WTC11 (cell line): Measurements from ENCODE around the gene ZFP42. TPM values are rescaled to one million over a fixed set of nuclear protein-coding genes. Genes with fewer than 3 reads are reported as not detected.

Experiments
- ATAC-seq: fragments of 200-7000 bp; cut with Tn5 transposase; 2 replicates; pipeline ENCODE4 v1.10.0; 2021; ENCODE audit warnings: mild to moderate bottlenecking, moderate library complexity
- CTCF ChIA-PET: fragments of 300-600 bp; sonication (Branson Sonifier 250); formaldehyde crosslinking; loops from one replicate; lab custom pipeline; 2021; ENCODE audit warnings: antibody characterized with exemption; lab: Charles Lee
- POLR2A ChIA-PET: fragments of 350-600 bp; sonication (Branson Sonifier 250); formaldehyde crosslinking; loops from one replicate; lab custom pipeline; 2021; ENCODE audit warnings: antibody characterized with exemption; lab: Charles Lee
- DNase-seq: peaks from one replicate; pipeline ENCODE4 v3.0.0; 2021; ENCODE audit warnings: low spot score
- H3K27ac Mint-ChIP-seq: 2 replicates; pipeline ENCODE4 v1.8.0; 2021; ENCODE audit warnings: mixed read lengths
- H3K27me3 Mint-ChIP-seq: 2 replicates; pipeline ENCODE4 v1.8.0; 2021; ENCODE audit warnings: low read depth, mild to moderate bottlenecking, moderate library complexity, mixed read lengths
- H3K36me3 Mint-ChIP-seq: 2 replicates; pipeline ENCODE4 v1.8.0; 2021; ENCODE audit warnings: mixed read lengths
- H3K4me1 Mint-ChIP-seq: 2 replicates; pipeline ENCODE4 v1.8.0; 2022; ENCODE audit warnings: mixed read lengths
- H3K4me3 Mint-ChIP-seq: 2 replicates; pipeline ENCODE4 v1.8.0; 2021; ENCODE audit warnings: mild to moderate bottlenecking, moderate library complexity, mixed read lengths
- H3K9me3 Mint-ChIP-seq: 2 replicates; pipeline ENCODE4 v1.8.0; 2021; ENCODE audit warnings: mixed read lengths
- CBFB ChIP-seq: sonication (generic); formaldehyde crosslinking; IDR thresholded peaks from 2 replicates; pipeline ENCODE4 v1.8.1; 2022; ENCODE audit warnings: mild to moderate bottlenecking, low read depth, missing genetic modification reagents
- CREM ChIP-seq: sonication (generic); formaldehyde crosslinking; IDR thresholded peaks from 2 replicates; pipeline ENCODE4 v1.8.1; 2022; ENCODE audit warnings: mild to moderate bottlenecking, missing genetic modification reagents, moderate library complexity
- ELF4 ChIP-seq: sonication (generic); formaldehyde crosslinking; IDR thresholded peaks from 2 replicates; pipeline ENCODE4 v1.8.1; 2022; ENCODE audit warnings: low read depth, mild to moderate bottlenecking, moderate library complexity, missing genetic modification reagents
- ETV6 ChIP-seq: sonication (generic); formaldehyde crosslinking; IDR thresholded peaks from 2 replicates; pipeline ENCODE4 v1.8.1; 2022; ENCODE audit warnings: mild to moderate bottlenecking, missing genetic modification reagents
- FOXJ3 ChIP-seq: sonication (generic); formaldehyde crosslinking; IDR thresholded peaks from 2 replicates; pipeline ENCODE4 v1.9.0; 2021; ENCODE audit warnings: missing genetic modification reagents, mild to moderate bottlenecking, borderline replicate concordance
- MYBL2 ChIP-seq: sonication (generic); formaldehyde crosslinking; IDR thresholded peaks from 2 replicates; pipeline ENCODE4 v1.8.1; 2023; ENCODE audit warnings: mild to moderate bottlenecking, moderate library complexity, missing genetic modification reagents
- NR2C2 ChIP-seq: sonication (generic); formaldehyde crosslinking; IDR thresholded peaks from 2 replicates; pipeline ENCODE4 v1.8.0; 2022; ENCODE audit warnings: mild to moderate bottlenecking, missing genetic modification reagents
- RELA ChIP-seq: sonication (generic); formaldehyde crosslinking; IDR thresholded peaks from 2 replicates; pipeline ENCODE4 v1.8.1; 2022; ENCODE audit warnings: missing genetic modification reagents, mild to moderate bottlenecking, borderline replicate concordance
- RORB ChIP-seq: fragments of 250-450 bp; sonication (Bioruptor Pico); IDR thresholded peaks from 2 replicates; pipeline ENCODE4 v1.9.0; 2021; ENCODE audit warnings: mild to moderate bottlenecking
- SP1 ChIP-seq: sonication (generic); formaldehyde crosslinking; conservative IDR thresholded peaks from 2 replicates; pipeline ENCODE4 v1.8.1; 2022; ENCODE audit warnings: missing genetic modification reagents
- TEAD4 ChIP-seq: sonication (generic); formaldehyde crosslinking; IDR thresholded peaks from 2 replicates; pipeline ENCODE4 v1.8.0; 2022; ENCODE audit warnings: mild to moderate bottlenecking, missing genetic modification reagents
- ZNF121 ChIP-seq: sonication (generic); formaldehyde crosslinking; IDR thresholded peaks from 2 replicates; pipeline ENCODE4 v1.8.0; 2023; ENCODE audit warnings: missing genetic modification reagents
- ZNF232 ChIP-seq: sonication (generic); formaldehyde crosslinking; IDR thresholded peaks from 2 replicates; pipeline ENCODE4 v1.8.0; 2022; ENCODE audit warnings: mild to moderate bottlenecking, missing genetic modification reagents
- total RNA-seq: library from RNA; stranded (reverse); gene quantifications from 3 replicates; pipeline ENCODE4 v1.2.3, GENCODE V29; 2021
- TF ChIP-seq, protein P1 (sequence below): fragments of 250-450 bp; sonication (Bioruptor Pico); IDR thresholded peaks from 2 replicates; pipeline ENCODE4 v1.9.0; 2021; ENCODE audit warnings: mild to moderate bottlenecking
- TF ChIP-seq, protein P2 (sequence below): sonication (generic); formaldehyde crosslinking; IDR thresholded peaks from 2 replicates; pipeline ENCODE4 v1.8.0; 2023; ENCODE audit warnings: mild to moderate bottlenecking, missing genetic modification reagents
- TF ChIP-seq, protein P3 (sequence below): fragments of 250-450 bp; sonication (Bioruptor Pico); IDR thresholded peaks from 2 replicates; pipeline ENCODE4 v1.9.0; 2021; ENCODE audit warnings: mild to moderate bottlenecking, borderline replicate concordance
- TF ChIP-seq, protein P4 (sequence below): sonication (generic); formaldehyde crosslinking; IDR thresholded peaks from 2 replicates; pipeline ENCODE4 v1.8.0; 2022; ENCODE audit warnings: mild to moderate bottlenecking, missing genetic modification reagents
- TF ChIP-seq, protein P5 (sequence below): sonication (generic); formaldehyde crosslinking; IDR thresholded peaks from 2 replicates; pipeline ENCODE4 v1.8.1; 2023; ENCODE audit warnings: mild to moderate bottlenecking, missing genetic modification reagents, borderline replicate concordance
- TF ChIP-seq, protein P6 (sequence below): fragments of 250-450 bp; sonication (Bioruptor Pico); IDR thresholded peaks from 2 replicates; pipeline ENCODE4 v1.9.0; 2021; ENCODE audit warnings: mild to moderate bottlenecking

The ZFP42 gene
- total RNA-seq, 1 experiment from 2014 or later: 128 TPM

DNA sequence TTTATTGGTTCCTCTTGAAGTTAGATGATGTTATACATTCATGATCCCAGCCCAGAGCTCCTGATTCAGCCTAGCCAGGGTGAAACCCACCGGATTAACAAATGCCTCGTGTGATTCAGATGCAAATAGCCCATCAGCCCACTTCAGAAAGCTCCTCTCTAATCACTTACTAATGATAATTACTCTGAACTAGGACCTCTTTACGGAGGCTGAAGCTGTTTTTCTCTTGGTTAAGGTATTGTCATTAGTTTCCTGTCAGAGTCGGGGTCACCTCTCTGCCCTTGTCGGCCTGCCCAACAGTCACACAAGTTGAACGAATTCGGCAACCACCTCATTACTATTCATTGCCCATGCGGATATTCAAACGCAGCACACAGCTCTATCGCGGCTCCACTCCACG is 36.6 kb downstream of the ZFP42 start:
- ATAC-seq (peak; percentile 81), DNase-seq (peak; percentile 37)
- TF ChIP-seq, protein P1, sequence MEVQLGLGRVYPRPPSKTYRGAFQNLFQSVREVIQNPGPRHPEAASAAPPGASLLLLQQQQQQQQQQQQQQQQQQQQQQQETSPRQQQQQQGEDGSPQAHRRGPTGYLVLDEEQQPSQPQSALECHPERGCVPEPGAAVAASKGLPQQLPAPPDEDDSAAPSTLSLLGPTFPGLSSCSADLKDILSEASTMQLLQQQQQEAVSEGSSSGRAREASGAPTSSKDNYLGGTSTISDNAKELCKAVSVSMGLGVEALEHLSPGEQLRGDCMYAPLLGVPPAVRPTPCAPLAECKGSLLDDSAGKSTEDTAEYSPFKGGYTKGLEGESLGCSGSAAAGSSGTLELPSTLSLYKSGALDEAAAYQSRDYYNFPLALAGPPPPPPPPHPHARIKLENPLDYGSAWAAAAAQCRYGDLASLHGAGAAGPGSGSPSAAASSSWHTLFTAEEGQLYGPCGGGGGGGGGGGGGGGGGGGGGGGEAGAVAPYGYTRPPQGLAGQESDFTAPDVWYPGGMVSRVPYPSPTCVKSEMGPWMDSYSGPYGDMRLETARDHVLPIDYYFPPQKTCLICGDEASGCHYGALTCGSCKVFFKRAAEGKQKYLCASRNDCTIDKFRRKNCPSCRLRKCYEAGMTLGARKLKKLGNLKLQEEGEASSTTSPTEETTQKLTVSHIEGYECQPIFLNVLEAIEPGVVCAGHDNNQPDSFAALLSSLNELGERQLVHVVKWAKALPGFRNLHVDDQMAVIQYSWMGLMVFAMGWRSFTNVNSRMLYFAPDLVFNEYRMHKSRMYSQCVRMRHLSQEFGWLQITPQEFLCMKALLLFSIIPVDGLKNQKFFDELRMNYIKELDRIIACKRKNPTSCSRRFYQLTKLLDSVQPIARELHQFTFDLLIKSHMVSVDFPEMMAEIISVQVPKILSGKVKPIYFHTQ (CRISPR knock-in tag): no peak
- TF ChIP-seq, protein P2, sequence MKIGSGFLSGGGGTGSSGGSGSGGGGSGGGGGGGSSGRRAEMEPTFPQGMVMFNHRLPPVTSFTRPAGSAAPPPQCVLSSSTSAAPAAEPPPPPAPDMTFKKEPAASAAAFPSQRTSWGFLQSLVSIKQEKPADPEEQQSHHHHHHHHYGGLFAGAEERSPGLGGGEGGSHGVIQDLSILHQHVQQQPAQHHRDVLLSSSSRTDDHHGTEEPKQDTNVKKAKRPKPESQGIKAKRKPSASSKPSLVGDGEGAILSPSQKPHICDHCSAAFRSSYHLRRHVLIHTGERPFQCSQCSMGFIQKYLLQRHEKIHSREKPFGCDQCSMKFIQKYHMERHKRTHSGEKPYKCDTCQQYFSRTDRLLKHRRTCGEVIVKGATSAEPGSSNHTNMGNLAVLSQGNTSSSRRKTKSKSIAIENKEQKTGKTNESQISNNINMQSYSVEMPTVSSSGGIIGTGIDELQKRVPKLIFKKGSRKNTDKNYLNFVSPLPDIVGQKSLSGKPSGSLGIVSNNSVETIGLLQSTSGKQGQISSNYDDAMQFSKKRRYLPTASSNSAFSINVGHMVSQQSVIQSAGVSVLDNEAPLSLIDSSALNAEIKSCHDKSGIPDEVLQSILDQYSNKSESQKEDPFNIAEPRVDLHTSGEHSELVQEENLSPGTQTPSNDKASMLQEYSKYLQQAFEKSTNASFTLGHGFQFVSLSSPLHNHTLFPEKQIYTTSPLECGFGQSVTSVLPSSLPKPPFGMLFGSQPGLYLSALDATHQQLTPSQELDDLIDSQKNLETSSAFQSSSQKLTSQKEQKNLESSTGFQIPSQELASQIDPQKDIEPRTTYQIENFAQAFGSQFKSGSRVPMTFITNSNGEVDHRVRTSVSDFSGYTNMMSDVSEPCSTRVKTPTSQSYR: no peak
- TF ChIP-seq, protein P3, sequence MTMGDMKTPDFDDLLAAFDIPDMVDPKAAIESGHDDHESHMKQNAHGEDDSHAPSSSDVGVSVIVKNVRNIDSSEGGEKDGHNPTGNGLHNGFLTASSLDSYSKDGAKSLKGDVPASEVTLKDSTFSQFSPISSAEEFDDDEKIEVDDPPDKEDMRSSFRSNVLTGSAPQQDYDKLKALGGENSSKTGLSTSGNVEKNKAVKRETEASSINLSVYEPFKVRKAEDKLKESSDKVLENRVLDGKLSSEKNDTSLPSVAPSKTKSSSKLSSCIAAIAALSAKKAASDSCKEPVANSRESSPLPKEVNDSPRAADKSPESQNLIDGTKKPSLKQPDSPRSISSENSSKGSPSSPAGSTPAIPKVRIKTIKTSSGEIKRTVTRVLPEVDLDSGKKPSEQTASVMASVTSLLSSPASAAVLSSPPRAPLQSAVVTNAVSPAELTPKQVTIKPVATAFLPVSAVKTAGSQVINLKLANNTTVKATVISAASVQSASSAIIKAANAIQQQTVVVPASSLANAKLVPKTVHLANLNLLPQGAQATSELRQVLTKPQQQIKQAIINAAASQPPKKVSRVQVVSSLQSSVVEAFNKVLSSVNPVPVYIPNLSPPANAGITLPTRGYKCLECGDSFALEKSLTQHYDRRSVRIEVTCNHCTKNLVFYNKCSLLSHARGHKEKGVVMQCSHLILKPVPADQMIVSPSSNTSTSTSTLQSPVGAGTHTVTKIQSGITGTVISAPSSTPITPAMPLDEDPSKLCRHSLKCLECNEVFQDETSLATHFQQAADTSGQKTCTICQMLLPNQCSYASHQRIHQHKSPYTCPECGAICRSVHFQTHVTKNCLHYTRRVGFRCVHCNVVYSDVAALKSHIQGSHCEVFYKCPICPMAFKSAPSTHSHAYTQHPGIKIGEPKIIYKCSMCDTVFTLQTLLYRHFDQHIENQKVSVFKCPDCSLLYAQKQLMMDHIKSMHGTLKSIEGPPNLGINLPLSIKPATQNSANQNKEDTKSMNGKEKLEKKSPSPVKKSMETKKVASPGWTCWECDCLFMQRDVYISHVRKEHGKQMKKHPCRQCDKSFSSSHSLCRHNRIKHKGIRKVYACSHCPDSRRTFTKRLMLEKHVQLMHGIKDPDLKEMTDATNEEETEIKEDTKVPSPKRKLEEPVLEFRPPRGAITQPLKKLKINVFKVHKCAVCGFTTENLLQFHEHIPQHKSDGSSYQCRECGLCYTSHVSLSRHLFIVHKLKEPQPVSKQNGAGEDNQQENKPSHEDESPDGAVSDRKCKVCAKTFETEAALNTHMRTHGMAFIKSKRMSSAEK (CRISPR knock-in tag): no peak
- TF ChIP-seq RELA (CRISPR knock-in tag) (no peak), TEAD4 (CRISPR knock-in tag) (no peak), ETV6 (CRISPR knock-in tag) (0 out of 2 replicates have a peak, but pooled peaks have one; percentile 11), CBFB (no peak), FOXJ3 (no peak), RORB (no peak), ELF4 (no peak), MYBL2 (no peak), ZNF121 (CRISPR knock-in tag) (no peak), NR2C2 (CRISPR knock-in tag) (no peak), CREM (CRISPR knock-in tag) (no peak), ZNF232 (CRISPR knock-in tag) (0 out of 2 replicates have a peak, but pooled peaks have one; percentile 41), SP1 (0 out of 2 replicates have a peak, but pooled peaks have one; percentile 54)
- TF ChIP-seq, protein P4, sequence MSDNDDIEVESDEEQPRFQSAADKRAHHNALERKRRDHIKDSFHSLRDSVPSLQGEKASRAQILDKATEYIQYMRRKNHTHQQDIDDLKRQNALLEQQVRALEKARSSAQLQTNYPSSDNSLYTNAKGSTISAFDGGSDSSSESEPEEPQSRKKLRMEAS (CRISPR knock-in tag): no peak; the same call in 1 of the 2 replicates
- TF ChIP-seq, protein P5, sequence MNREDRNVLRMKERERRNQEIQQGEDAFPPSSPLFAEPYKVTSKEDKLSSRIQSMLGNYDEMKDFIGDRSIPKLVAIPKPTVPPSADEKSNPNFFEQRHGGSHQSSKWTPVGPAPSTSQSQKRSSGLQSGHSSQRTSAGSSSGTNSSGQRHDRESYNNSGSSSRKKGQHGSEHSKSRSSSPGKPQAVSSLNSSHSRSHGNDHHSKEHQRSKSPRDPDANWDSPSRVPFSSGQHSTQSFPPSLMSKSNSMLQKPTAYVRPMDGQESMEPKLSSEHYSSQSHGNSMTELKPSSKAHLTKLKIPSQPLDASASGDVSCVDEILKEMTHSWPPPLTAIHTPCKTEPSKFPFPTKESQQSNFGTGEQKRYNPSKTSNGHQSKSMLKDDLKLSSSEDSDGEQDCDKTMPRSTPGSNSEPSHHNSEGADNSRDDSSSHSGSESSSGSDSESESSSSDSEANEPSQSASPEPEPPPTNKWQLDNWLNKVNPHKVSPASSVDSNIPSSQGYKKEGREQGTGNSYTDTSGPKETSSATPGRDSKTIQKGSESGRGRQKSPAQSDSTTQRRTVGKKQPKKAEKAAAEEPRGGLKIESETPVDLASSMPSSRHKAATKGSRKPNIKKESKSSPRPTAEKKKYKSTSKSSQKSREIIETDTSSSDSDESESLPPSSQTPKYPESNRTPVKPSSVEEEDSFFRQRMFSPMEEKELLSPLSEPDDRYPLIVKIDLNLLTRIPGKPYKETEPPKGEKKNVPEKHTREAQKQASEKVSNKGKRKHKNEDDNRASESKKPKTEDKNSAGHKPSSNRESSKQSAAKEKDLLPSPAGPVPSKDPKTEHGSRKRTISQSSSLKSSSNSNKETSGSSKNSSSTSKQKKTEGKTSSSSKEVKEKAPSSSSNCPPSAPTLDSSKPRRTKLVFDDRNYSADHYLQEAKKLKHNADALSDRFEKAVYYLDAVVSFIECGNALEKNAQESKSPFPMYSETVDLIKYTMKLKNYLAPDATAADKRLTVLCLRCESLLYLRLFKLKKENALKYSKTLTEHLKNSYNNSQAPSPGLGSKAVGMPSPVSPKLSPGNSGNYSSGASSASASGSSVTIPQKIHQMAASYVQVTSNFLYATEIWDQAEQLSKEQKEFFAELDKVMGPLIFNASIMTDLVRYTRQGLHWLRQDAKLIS (CRISPR knock-in tag): no peak
- TF ChIP-seq, protein P6, sequence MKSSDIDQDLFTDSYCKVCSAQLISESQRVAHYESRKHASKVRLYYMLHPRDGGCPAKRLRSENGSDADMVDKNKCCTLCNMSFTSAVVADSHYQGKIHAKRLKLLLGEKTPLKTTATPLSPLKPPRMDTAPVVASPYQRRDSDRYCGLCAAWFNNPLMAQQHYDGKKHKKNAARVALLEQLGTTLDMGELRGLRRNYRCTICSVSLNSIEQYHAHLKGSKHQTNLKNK (CRISPR knock-in tag): no peak
- H3K4me1 Mint-ChIP-seq: peaks cover 50% of the 10 kb centered on the region
- no peaks in the 10 kb centered on the region for H3K9me3 Mint-ChIP-seq
- CTCF ChIA-PET: interaction anchor here (1.3 to 2.0 kb wide), 4 partner anchors 15 to 103 kb away, joined by 4 to 6 read pairs (median 5); no protein-coding TSS in a partner anchor
- no peaks in the 10 kb centered on the region for H3K36me3 Mint-ChIP-seq
- no peaks in the 10 kb centered on the region for H3K27me3 Mint-ChIP-seq
- peak overlapping the region; percentile 95 for H3K27ac Mint-ChIP-seq
- POLR2A ChIA-PET: interaction anchor here (0.5 to 1.7 kb wide), 8 partner anchors 9 to 806 kb away, joined by 3 to 14 read pairs (median 6); partner anchors contain the start of gene ZFP42
- peak overlapping the region; percentile 55 for H3K4me3 Mint-ChIP-seq
